NCI-H187 (cell line): ENCODE data around the gene ACAA1.

Experiments used
- DNase-seq, 2 experiments: peaks; one replicate each; lab custom pipeline; 2025; lab: John Stamatoyannopoulos, UW

The ACAA1 gene

GRCh38 chr3:38118421-38119247, 18.3 kb downstream of the ACAA1 start:
- DNase-seq = no peak

DNA sequence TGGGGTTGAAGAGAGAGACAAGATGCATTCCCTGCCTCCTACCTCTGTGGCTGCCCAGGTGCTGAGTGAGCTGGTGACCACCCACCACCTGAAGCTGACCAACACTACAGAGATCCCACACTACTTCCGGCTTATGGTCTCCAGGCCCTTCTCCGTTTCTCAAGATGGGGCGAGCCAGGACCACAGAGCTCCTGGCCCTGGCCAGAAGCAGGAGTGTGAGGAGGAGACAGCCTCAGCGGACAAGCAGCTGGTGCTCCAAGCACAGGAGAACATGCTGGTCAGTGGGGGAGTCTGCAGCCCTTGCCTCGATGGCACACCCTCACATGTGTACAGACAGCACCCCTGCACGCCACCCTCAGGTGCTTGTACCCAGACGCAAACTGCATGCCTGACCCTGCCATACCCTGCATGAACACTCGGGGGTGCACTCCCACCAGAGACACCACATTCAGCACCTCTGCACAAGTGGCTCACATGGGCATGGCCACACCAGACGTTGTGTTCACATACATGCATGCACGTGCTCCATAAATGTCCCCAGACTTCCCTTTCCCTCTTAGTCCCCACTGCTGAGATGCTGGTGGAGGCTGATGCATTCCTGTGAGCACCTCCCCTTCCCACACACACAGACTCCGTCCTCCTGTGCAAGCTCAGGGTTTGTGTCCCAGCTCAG, 19.0 kb downstream of the ACAA1 start:
- no peak for DNase-seq

- no peak for DNase-seq
These were observed 19.7 kb downstream of the ACAA1 start for GRCh38 chr3:38117163-38117716.

DNA sequence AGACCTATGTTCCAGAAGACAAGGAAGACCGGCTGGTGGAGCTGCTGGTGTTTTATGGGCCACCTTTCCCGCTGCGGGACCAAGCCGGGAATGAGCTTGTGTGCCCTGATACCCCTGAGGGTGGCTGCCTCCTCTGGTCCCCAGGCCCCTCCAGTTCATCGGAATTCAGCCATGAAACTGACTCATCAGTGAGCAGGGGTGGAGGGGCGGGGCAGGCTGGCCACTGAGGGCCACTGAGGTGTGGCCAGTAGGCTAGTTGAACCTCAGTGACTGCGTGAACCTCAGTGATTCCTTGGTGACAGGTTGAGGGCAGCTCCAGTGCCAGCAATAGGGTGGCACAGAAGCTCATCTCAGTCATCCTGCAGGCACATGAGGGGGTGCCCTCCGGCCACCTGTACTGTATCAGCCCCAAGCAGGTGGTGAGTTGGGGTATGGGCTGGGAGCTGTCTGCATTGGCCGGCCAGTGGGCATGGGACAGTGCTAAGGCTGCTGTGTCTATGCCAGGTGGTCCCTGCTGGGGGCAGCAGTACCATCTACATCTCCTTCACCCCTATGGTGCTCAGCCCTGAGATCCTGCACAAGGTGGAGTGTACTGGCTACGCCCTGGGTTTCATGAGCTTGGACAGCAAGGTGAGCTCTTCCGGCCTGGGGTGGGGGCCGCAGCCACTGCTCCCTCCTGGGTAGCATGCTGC, 20.3 kb downstream of the ACAA1 start:
- DNase-seq = no peak

GRCh38 chr3:38115645-38116427, 21.1 kb downstream of the ACAA1 start:
- no peak for DNase-seq

- no peak for DNase-seq
These were observed 21.9 kb downstream of the ACAA1 start for GRCh38 chr3:38114875-38115644.

DNA sequence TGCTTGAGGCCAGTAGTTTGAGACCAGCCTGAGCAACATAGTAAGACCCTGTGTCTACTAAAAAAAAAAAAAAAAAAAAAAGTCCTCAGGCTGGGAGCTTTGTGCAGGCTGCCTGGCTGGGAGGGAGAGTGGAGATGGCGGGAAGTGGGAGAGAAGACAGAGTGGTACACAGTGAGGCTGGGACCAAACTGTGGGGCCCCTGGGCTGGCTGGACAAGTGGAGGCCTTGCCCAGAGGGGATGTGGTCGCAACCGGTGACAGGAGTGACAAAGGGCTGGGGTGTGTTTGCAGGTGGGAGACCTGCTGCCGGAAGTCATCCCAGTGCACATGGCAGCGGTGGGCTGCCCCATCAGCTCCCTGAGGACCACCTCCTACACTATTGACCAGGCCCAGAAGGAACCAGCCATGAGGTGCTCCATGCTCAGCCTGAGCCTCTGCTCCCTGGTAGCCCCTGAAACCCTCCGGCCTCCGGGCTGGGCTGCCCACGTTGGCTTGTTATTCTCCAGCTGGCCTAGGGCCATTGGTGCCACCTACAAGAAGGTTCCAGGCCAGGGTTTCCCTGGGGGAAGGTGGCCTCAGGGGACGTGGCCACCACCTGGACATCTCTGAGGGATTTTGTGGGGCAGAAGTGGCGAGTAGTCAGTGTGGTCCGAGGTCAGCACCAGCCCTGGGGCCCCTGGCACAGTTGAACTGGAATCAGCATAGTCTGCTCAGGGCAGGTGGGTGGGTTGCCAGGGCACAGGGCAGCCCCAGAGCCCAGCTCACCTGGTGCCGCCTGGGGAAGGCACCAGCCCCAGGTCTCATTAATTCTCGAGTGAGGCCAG, 22.7 kb downstream of the ACAA1 start:
- DNase-seq = no peak

GRCh38 chr3:38112378-38112761, 24.6 kb downstream of the ACAA1 start:
- DNase-seq = no peak

DNA sequence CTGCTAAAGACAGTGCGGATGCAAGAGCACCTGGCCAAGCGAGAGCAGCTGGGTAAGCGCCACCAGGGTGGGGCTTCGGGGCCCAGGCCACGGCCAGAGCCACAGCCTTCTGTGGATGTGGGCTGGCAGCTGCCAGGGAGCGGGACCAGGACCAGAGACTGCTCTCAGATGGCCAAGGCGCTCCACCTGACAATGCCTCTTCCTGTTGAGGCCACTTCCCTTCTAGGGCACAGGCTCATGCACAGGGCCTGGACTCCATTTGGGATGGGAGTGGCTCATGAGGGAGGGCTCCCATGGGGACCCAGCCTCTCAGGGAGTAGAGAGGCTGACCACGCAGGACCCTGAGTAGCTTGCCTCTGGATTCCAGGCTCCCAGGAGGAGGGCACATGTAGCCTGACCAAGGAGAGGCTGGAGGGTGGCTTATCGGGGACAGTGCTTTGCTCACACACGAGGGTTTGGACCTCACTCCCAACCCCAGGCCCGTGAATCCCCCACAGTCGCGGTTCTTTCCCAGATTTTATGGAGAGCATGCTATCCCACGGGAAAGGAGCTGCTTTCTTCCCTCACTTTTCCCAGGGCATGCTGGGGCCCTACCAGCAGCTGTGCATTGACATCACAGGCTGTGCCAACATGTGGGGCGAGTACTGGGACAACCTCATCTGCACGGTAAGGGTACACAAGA, 25.1 kb downstream of the ACAA1 start:
- no peak for DNase-seq

DNA sequence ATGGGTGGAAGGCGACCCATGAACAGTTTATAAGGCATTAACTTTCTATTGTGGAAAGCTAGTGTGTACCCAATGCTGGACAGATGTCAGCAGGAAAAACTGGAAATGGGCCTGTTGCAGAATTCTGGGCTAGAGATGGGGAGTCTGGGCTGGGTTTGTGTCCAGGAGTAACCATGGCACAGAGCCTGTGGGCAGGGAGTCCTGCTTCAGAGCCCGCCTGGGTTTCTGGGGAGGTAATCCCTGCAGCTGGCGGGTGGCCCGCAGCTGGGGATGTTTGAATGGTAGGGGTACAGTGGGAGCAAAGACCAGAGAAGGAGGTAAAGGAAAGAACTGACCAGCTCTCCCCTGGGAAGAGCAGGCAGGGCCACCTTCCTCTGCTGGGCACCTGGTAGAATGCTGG, 25.7 kb downstream of the ACAA1 start:
- no peak for DNase-seq

GRCh38 chr3:38110314-38111050, 26.4 kb downstream of the ACAA1 start:
- DNase-seq = no peak

- no peak for DNase-seq
These were observed 27.2 kb downstream of the ACAA1 start for GRCh38 chr3:38109580-38110313.

DNA sequence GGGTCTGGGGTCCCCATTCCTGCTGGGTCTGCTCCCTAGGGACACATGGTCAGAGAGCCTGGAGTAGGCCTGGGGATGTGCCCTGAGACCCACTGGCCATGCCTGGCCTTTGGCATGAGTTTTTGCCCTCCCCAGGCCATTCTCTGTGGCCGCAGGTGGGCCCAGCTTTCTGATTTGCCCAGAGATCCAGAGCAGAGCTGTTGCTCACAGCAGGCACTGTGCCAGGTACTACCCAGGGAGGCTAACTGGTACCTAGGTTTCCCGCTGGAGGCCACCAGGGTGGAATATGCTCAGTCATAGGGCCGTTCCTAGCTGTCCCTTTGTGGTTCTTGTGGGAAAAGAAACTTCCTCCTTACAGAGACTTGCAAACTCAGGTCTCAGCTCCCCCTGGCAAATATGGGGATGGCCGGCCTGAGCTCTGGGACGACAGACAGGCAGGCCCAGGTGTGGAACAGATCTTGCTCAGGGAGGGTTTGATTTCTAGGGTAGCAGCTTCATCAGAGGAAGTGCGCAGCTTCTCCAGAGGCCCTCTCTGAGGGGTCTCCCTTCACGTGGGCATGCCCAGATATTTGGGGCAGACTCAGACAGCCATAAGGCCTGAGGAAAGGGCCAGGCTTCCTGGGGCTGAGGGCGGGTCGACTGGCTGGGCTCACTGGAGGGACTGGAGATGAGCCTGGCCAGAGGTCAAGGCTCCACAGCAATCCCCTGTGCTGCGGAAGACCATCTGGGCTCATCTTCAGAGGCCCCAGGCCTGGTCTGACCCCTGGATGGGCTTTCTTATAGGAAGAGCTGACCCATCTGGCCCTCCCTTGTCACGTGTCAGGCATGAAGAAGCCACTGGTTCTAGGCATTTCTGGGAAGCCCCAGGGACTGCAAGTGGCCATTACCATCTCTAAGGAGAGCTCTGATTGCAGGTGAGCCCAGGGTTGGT, 28.0 kb downstream of the ACAA1 start:
- no peak for DNase-seq

- no peak for DNase-seq
These were observed 28.8 kb downstream of the ACAA1 start for GRCh38 chr3:38107911-38108648.

- no peak for DNase-seq
These were observed 31.4 kb downstream of the ACAA1 start for GRCh38 chr3:38105525-38105924.

GRCh38 chr3:38102444-38102814, 34.5 kb downstream of the ACAA1 start:
- no peak for DNase-seq
